22Rv1 (cell line): Measurements from ENCODE around the gene CCDC154.

Experiments used
- ZFX ChIP-seq: fragments of 450-650 bp; IDR thresholded peaks from 2 replicates; pipeline ENCODE4 v1.6.1; 2017; ENCODE audit warnings: antibody characterized with exemption, borderline replicate concordance
- TF ChIP-seq, protein P1 (sequence below): fragments of 450-650 bp; IDR thresholded peaks from 2 replicates; pipeline ENCODE4 v1.5.1; 2017; ENCODE audit warnings: mild to moderate bottlenecking

DNA sequence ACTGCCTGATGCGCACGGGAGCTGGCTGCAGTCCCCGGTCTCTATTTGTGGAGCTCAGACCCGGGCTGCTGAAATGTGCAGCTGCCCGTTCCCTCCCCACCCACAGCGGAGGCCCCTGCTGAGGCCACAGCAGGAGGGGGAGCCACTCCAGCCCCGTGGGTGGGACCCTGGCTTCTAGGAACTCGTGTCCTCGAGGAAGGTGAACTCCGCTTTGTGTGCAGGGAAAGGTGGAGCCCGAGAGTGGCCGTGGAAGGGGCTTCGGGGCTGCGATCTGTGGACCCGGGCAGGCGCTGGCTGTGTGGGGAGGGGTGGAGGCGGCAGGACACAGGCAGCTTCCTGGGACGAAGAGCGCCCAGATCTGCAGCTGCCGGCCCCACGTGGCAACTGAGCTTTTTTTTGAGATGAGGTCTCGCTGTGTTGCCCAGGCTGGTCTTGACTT lies 2.9 kb downstream of the CCDC154 start:
- TF ChIP-seq, protein P1, sequence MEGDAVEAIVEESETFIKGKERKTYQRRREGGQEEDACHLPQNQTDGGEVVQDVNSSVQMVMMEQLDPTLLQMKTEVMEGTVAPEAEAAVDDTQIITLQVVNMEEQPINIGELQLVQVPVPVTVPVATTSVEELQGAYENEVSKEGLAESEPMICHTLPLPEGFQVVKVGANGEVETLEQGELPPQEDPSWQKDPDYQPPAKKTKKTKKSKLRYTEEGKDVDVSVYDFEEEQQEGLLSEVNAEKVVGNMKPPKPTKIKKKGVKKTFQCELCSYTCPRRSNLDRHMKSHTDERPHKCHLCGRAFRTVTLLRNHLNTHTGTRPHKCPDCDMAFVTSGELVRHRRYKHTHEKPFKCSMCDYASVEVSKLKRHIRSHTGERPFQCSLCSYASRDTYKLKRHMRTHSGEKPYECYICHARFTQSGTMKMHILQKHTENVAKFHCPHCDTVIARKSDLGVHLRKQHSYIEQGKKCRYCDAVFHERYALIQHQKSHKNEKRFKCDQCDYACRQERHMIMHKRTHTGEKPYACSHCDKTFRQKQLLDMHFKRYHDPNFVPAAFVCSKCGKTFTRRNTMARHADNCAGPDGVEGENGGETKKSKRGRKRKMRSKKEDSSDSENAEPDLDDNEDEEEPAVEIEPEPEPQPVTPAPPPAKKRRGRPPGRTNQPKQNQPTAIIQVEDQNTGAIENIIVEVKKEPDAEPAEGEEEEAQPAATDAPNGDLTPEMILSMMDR, result no peak
- TF ChIP-seq ZFX, result no peak
